Immature natural killer cell (primary cell): ENCODE measurements around the gene IL23A. TPM values are rescaled to one million over a fixed set of nuclear protein-coding genes. Genes with fewer than 3 reads are reported as not detected.

Source experiments
- DNase-seq, 3 donors: peaks; one replicate each; pipeline ENCODE4 v3.0.0; 2022; ENCODE audit warnings: mixed read lengths in 1 of 3
- H3K27ac Mint-ChIP-seq, 6 donors: one replicate each; pipeline ENCODE4 v1.8.0; 2020; ENCODE audit warnings: mixed read lengths in 6 of 6, mild to moderate bottlenecking in 5 of 6, inconsistent platforms in 4 of 6, moderate library complexity in 3 of 6
- H3K27me3 Mint-ChIP-seq, 3 donors: one replicate each; pipeline ENCODE4 v1.8.0; 2020 to 2021; ENCODE audit warnings: low read depth in 3 of 3, mild to moderate bottlenecking in 3 of 3, mixed read lengths in 3 of 3, moderate library complexity in 3 of 3, inconsistent platforms in 1 of 3
- H3K36me3 Mint-ChIP-seq, 3 donors: one replicate each; pipeline ENCODE4 v1.8.0; 2020; ENCODE audit warnings: mixed read lengths in 3 of 3, inconsistent platforms in 2 of 3, mild to moderate bottlenecking in 2 of 3
- H3K4me1 Mint-ChIP-seq, 2 donors: one replicate each; pipeline ENCODE4 v1.8.0; 2020; ENCODE audit warnings: inconsistent platforms in 2 of 2, mild to moderate bottlenecking in 2 of 2, mixed read lengths in 2 of 2, moderate library complexity in 1 of 2
- H3K4me3 Mint-ChIP-seq, 5 donors: one replicate each; pipeline ENCODE4 v1.8.0; 2020; ENCODE audit warnings: mild to moderate bottlenecking in 5 of 5, mixed read lengths in 5 of 5, inconsistent platforms in 3 of 5, moderate library complexity in 3 of 5
- H3K9me3 Mint-ChIP-seq, 6 donors: one replicate each; pipeline ENCODE4 v1.8.0; 2020; ENCODE audit warnings: mild to moderate bottlenecking in 6 of 6, mixed read lengths in 6 of 6, inconsistent platforms in 4 of 6, moderate library complexity in 3 of 6
- polyA plus RNA-seq, 3 donors: library from polyadenylated mRNA; unstranded; fragments of 300-500 nt; fragmentation: Illumina TruSeq; gene quantifications; one replicate each; pipeline ENCODE4 v1.2.3, GENCODE V29; 2021

Gene IL23A, protein sequence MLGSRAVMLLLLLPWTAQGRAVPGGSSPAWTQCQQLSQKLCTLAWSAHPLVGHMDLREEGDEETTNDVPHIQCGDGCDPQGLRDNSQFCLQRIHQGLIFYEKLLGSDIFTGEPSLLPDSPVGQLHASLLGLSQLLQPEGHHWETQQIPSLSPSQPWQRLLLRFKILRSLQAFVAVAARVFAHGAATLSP
- polyA plus RNA-seq: 1 to 10 TPM in 1 of 3 donors, under 1 TPM in 2; 0.21 to 1.5 (median 0.40) TPM

DNA sequence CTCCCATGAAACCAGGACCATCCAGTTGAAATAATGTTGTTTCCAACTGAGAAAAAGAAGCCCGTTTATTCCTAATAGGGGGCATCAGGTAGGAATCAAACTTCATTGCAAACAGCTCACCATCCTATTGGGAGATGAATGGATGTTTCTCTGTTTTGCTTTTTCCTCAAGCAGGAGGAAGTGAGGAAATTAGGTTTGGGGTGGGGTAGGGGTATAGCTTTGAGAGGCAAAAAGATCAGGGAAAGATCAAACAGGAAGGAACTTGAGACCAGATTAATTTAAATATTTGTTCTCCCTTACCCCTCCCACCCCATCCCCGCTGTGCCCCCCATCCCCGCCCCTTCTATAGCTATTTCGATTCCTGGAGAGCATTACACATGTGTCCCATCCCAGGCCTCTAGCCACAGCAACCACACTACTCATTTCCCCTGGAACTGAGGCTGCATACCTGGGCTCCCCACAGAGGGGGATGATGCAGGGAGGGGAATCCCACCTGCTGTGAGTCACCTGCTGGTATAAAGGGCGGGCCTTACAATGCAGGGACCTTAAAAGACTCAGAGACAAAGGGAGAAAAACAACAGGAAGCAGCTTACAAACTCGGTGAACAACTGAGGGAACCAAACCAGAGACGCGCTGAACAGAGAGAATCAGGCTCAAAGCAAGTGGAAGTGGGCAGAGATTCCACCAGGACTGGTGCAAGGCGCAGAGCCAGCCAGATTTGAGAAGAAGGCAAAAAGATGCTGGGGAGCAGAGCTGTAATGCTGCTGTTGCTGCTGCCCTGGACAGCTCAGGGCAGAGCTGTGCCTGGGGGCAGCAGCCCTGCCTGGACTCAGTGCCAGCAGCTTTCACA lies at the start of gene IL23A:
TSS of gene IL23A (plus strand) at position 577 of the 850 bp plus-strand sequence. CDS start at position 738, 161 bp downstream.
- DNase-seq: peak in 2 of 3 donors; percentile 12 to 21
- Mint-ChIP-seq H3K27ac (peak within 1 kb of the TSS; percentile 51 to 94 (median 93)), H3K9me3 (no peaks in the 10 kb centered on the region), H3K36me3 (peaks cover 4 to 6% (median 6%) of the 10 kb centered on the region in 3 donors), H3K4me3 (peak within 1 kb of the TSS; percentile 36 to 72 (median 55)), H3K4me1 (peaks cover 14 to 22% of the 10 kb centered on the region in 2 donors), H3K27me3 (peaks cover 9 to 13% (median 10%) of the 10 kb centered on the region in 3 donors)

DNA sequence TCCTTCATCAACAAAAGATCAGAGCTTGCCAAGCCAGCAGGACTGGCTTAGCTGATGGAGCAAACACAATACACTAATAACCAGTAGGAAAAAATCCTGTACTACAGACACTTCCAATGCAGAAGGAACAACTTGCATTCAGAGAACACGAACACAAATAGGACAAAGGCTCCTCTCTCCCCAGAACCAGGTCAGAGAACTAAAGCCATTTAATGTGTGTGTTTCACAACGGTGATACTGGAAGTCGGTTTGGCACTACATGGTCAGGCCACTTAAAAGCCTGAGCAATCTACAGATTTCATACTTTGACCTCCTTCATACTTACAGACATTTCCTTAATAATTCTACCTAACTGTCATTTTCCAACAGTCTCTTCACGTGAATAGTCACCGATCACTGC lies 44.9 kb upstream of the IL23A start:
- peaks cover 0 to 11% (median 0%) of the 10 kb centered on the region in 3 donors for H3K36me3 Mint-ChIP-seq
- peaks cover 35 to 56% of the 10 kb centered on the region in 2 donors for H3K4me1 Mint-ChIP-seq
- no peak for DNase-seq
- no peaks in the 10 kb centered on the region for H3K9me3 Mint-ChIP-seq
- no peak overlapping the region for H3K4me3 Mint-ChIP-seq
- H3K27me3 Mint-ChIP-seq: peaks cover 0 to 3% (median 2%) of the 10 kb centered on the region in 3 donors
- no peak overlapping the region for H3K27ac Mint-ChIP-seq

DNA sequence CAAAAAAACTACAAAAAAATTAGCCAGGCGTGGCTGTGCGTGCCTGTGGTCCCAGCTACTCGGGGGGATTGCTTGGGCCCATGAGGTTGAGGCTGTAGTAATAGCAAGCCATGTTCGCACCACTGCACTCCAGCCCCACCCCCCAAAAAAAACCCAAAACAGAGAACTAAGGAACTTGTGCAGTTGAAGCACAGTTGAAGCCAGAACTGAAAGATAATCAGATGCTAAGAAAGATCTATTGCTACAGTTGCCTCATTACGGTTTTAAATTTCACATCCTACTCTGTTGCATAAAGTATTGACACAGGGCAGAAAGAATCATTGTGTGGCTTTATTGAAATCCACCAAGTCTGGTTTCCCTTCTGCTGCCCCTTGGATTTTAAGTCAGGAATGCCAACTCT lies 42.4 kb upstream of the IL23A start:
- Mint-ChIP-seq H3K27ac (peak overlapping the region in 2 of 6 donors; percentile 55 to 61), H3K9me3 (no peaks in the 10 kb centered on the region), H3K4me3 (no peak overlapping the region), H3K27me3 (peaks cover 0 to 3% (median 3%) of the 10 kb centered on the region in 3 donors), H3K36me3 (peaks cover 0 to 4% (median 0%) of the 10 kb centered on the region in 3 donors), H3K4me1 (peaks cover 51 to 72% of the 10 kb centered on the region in 2 donors)
- no peak for DNase-seq

DNA sequence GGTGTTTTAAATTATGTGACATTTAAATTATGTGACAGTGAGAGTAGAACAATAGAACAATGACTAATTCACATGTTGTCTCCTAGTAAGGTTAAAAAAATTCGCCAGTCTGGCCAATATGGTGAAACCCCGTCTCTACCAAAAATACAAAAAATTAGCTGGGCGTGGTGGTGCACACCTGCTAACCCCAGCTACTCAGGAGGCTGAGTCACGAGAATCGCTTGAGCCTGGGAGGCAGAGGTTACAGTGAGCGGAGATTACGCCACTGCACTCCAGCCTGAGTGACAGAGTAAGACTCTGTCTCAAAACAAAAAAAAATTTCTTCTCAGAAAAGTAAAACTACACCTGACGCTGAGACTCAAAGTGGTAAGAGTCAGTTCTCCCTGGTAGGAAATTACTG lies 41.3 kb upstream of the IL23A start:
- H3K4me1 Mint-ChIP-seq: peaks cover 56 to 77% of the 10 kb centered on the region in 2 donors
- no peak for DNase-seq
- H3K9me3 Mint-ChIP-seq: no peaks in the 10 kb centered on the region
- peak overlapping the region in 1 of 6 donors; percentile 50 for H3K27ac Mint-ChIP-seq
- peaks cover 0 to 3% (median 3%) of the 10 kb centered on the region in 3 donors for H3K27me3 Mint-ChIP-seq
- H3K36me3 Mint-ChIP-seq: no peaks in the 10 kb centered on the region
- H3K4me3 Mint-ChIP-seq: peak overlapping the region in 1 of 5 donors; percentile 94

DNA sequence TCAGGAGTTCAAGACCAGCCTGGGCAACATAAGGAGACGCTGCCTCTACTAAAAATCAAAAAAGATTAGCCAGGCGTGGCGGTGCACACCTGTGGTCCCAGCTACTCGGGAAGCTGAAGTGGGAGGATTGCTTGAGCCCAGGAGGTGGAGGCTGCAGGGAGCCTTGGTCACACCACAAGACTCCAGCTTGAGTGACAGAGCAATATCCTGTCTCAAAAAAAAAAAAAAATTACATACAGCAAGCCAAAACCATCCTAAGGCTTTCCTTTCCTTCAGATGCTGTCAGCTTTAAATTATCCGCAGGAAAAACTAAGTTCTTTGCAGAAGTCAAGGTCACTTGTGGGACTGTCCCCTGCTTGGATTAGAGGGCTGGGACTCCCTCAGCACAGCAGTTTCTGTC lies 39.9 kb upstream of the IL23A start:
- H3K36me3 Mint-ChIP-seq: no peaks in the 10 kb centered on the region
- H3K4me3 Mint-ChIP-seq: peak overlapping the region; percentile 94 to 96 (median 94)

DNA sequence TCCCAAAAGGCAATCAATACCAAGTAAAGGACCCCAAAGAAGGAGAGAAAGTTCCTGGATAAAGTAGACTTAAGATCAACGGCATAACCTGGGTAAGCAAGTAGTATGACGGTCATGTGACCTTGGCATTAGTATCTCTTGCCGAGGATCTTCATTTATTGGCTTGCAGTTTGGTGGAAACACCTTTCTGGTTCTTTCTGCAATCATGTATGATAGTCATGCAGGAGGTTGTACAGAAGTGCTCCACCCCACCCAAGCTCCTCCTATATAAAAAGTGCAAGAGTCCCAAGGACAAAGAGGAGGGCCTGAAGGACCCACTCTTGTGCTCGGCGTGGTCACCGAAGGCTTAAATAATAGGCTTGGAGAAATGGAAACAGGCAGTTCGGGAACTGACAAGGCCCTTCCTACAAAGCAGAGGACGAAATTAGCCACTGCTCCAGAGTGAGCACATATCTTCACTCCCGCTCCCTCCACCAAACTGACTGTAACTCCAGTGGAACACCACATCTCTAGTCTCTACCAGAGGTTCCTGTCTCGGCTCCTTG lies 39.3 kb upstream of the IL23A start:
- DNase-seq: peak in 1 of 3 donors; percentile 14
- Mint-ChIP-seq H3K27me3 (peaks cover 0 to 3% (median 2%) of the 10 kb centered on the region in 3 donors), H3K36me3 (no peaks in the 10 kb centered on the region), H3K4me1 (peaks cover 48 to 65% of the 10 kb centered on the region in 2 donors), H3K9me3 (no peaks in the 10 kb centered on the region), H3K27ac (peak overlapping the region; percentile 94 to 99 (median 98)), H3K4me3 (peak overlapping the region; percentile 94 to 96 (median 94))

More for the DNA sequence above, 39.9 kb upstream of the IL23A start:
- no peak for DNase-seq
- no peaks in the 10 kb centered on the region for H3K9me3 Mint-ChIP-seq
- H3K4me1 Mint-ChIP-seq: peaks cover 51 to 70% of the 10 kb centered on the region in 2 donors
- H3K27me3 Mint-ChIP-seq: peaks cover 0 to 3% (median 2%) of the 10 kb centered on the region in 3 donors
- H3K27ac Mint-ChIP-seq: peak overlapping the region; percentile 94 to 99 (median 98)

DNA sequence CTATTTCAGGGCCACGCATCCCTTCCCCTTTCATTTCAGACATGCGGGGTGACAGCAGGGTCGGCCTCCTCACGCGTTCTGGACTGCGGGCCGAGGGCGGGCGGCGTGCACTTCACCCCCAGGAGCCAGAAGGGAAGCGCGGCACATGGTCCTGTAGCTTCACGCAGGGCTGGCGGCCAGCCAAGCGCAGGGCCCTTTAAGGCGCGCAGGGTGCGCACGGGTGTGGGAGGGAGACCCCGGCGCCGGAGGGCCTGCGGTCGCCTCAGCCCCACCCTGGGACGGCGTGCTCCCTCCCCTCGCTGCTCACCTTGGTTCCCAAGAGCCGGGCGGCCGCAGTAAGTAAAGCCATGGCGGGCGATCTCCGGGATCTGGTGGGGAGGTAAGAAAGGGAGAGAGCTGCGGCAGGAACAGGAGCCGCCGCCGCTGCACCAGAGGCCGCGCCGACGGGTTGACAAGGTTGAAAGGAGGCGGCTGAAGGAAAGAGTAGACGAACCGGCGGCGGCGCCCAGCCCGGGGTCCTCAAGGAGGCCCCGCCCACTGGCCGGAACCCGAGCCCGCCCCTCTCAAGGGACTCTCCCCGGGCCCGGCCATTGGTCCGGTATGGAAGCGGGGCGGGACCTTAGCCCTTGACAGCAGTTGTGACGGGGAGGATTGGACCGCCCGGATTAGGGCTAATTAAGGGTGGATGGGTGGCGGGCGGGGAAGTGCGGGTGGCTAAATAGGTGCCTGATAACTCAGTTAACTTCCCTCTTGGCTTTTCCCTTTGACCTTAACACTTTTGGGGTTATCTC lies 38.6 kb upstream of the IL23A start, which contains the start of gene CS:
TSS of gene CS (minus strand) at position 478 of the 791 bp plus-strand sequence. CDS start at position 349, 129 bp downstream.
- H3K4me3 Mint-ChIP-seq: peak within 1 kb of the TSS; percentile 94 to 96 (median 94)
- peak; percentile 99 for DNase-seq
- H3K9me3 Mint-ChIP-seq: no peaks in the 10 kb centered on the region
- peaks cover 48 to 65% of the 10 kb centered on the region in 2 donors for H3K4me1 Mint-ChIP-seq
- H3K27ac Mint-ChIP-seq: peak within 1 kb of the TSS; percentile 98 to 99 (median 98)
- no peaks in the 10 kb centered on the region for H3K36me3 Mint-ChIP-seq
- H3K27me3 Mint-ChIP-seq: peaks cover 0 to 3% (median 2%) of the 10 kb centered on the region in 3 donors

DNA sequence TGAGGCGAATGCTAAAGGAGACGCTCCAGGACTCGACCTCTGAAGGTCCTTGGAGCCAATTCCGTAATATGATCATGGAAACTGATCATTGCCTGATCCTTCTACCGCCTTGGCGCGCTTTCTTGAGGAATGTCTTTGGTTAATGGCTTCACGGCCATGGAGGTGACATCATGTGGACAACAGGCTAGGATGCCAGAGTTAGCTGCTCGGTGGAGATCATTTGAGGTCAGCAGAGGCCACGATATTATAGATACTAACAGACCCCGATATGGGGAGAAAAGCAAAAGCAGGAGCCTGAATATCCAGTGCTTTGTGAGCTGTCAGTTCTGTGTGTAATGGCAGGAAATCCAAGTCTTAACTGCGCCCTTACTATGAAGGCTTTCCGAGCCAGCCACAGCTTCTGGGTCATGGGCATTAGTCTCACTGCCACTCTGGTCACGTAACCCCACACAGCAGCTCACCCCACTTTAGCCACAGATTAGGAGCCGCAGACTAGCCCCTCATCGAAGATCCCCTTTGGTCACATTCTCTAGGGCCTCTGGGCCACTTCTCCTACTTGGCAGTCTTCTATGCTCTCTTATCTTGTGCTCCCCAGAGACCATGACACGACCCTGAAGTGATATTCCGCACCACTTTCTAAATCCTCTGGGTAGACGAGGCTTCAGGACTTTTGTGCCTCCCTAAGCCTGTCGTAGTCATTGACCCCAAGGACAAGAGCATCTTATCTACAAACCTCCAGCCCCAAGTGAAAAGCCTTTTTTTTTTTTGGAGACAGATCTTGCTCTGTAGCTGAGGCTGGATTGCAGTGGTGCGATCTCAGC lies 37.8 kb upstream of the IL23A start:
- peaks cover 0 to 3% (median 2%) of the 10 kb centered on the region in 3 donors for H3K27me3 Mint-ChIP-seq
- H3K27ac Mint-ChIP-seq: peak overlapping the region; percentile 98 to 99 (median 98)
- no peak for DNase-seq
- peaks cover 48 to 65% of the 10 kb centered on the region in 2 donors for H3K4me1 Mint-ChIP-seq
- no peaks in the 10 kb centered on the region for H3K36me3 Mint-ChIP-seq
- H3K9me3 Mint-ChIP-seq: no peaks in the 10 kb centered on the region
- H3K4me3 Mint-ChIP-seq: peak overlapping the region; percentile 94 to 96 (median 94)

- no peak overlapping the region for H3K27ac Mint-ChIP-seq
- H3K27me3 Mint-ChIP-seq: peaks cover 0 to 3% (median 2%) of the 10 kb centered on the region in 3 donors
- H3K9me3 Mint-ChIP-seq: no peaks in the 10 kb centered on the region
- DNase-seq: no peak
- peaks cover 0 to 6% (median 4%) of the 10 kb centered on the region in 3 donors for H3K36me3 Mint-ChIP-seq
- no peak overlapping the region for H3K4me3 Mint-ChIP-seq
- H3K4me1 Mint-ChIP-seq: peaks cover 21 to 32% of the 10 kb centered on the region in 2 donors
Observed at GRCh38 chr12:56304276-56304675, 34.4 kb upstream of the IL23A start.

DNA sequence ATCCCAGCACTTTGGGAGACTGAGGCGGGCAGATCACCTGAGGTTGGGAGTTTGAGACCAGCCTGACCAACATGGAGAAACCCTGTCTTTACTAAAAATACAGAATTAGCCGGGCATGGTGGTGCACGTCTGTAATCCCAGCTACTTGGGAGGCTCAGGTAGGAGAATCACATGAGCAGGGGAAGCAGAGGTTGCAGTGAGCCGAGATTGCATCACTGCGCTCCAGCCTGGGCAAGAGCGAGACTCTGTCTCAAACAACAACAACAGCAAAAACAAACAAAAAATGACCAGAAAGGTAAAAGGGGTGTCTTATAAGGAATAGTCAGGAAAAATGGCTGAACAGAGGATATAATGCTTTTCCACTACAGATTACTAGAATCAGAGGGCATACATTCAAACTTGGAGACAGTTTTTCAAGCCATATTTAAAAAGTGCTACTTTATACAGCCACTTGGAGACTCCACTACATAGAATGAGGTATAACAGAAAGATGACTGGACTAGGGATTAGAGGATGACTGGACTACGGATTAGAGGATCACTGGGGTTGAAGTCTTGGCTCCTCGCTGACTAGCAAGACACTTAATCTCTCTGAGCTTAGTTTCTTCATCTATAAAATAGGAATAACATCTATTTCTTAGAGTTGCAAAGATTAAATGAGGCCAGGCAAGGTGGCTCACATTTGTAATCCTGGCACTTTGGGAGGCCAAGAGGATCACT lies 33.7 kb upstream of the IL23A start:
- Mint-ChIP-seq H3K4me1 (peaks cover 15 to 25% of the 10 kb centered on the region in 2 donors), H3K9me3 (no peaks in the 10 kb centered on the region), H3K27ac (peak overlapping the region in 1 of 6 donors; percentile 13), H3K4me3 (no peak overlapping the region), H3K36me3 (peaks cover 3 to 8% (median 4%) of the 10 kb centered on the region in 3 donors), H3K27me3 (peaks cover 0 to 3% (median 1%) of the 10 kb centered on the region in 3 donors)
- no peak for DNase-seq

DNA sequence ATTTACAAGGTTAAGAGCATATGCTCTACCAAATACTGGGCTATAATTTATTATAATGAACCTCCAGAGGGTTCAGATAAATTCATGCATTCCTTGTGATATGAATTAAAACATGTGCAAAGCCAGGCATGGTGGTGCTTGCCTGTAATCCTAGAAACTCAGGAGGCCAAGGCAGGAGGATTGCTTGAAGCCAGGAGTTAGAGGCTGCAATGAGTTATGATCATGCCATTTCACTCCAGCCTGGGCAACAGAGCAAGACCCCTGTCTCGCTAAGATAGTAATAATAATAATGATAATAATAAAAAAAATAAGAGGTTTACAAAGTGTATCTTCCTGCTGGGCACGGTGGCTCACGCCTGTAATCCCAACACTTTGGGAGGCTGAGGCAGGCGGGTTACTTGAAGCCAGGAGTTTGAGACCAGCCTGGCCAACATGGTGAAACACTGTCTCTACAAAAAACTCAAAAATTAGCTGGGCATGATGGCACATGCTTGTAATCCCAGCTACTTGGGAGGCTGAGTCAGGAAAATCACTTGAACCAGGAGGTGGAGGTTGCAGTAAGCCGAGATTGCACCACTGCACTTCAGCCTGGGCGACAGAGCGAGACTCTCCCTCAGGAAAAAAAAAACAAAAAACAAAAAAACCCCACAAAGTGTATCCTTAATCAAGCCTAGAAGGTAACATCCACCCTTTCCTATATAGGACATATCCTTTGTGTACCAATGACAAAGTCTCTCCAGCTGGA lies 31.3 kb upstream of the IL23A start:
- no peaks in the 10 kb centered on the region for H3K9me3 Mint-ChIP-seq

More for the DNA sequence above, 31.3 kb upstream of the IL23A start:
- H3K27me3 Mint-ChIP-seq: no peaks in the 10 kb centered on the region
- peaks cover under 1 to 2% of the 10 kb centered on the region in 2 donors for H3K4me1 Mint-ChIP-seq
- DNase-seq: no peak
- peaks cover 4 to 10% (median 5%) of the 10 kb centered on the region in 3 donors for H3K36me3 Mint-ChIP-seq
- H3K27ac Mint-ChIP-seq: no peak overlapping the region
- H3K4me3 Mint-ChIP-seq: no peak overlapping the region
